Measurements from ENCODE around the gene PTPN7.
A peak's percentile ranks its signal among the peaks of the same experiment; 100 is the strongest.

The PTPN7 gene

GRCh38 chr1:202159534-202160371, 649 bp downstream of the PTPN7 start:
- no peak for DNase-seq (ENCODE audit: low read depth)
- TF ChIP-seq CTCF (conservative IDR thresholded peaks at IDR 0.05; ENCODE audit: low read length): no peak
- no peak overlapping the region for H3K4me3 ChIP-seq (ENCODE audit: low read length)

- no peak for DNase-seq (ENCODE audit: low read depth)
- H3K4me3 ChIP-seq (ENCODE audit: low read length): no peak overlapping the region
- no peak for TF ChIP-seq CTCF (conservative IDR thresholded peaks at IDR 0.05; ENCODE audit: low read length)
Observed at GRCh38 chr1:202158810-202159533, 1.4 kb downstream of the PTPN7 start.

- DNase-seq (ENCODE audit: low read depth): no peak
- H3K4me3 ChIP-seq (ENCODE audit: low read length): no peak overlapping the region
- TF ChIP-seq CTCF (conservative IDR thresholded peaks at IDR 0.05; ENCODE audit: low read length): no peak
Observed at GRCh38 chr1:202157945-202158344, 2.5 kb downstream of the PTPN7 start.

- H3K4me3 ChIP-seq (ENCODE audit: low read length): no peak overlapping the region
- no peak for TF ChIP-seq CTCF (conservative IDR thresholded peaks at IDR 0.05; ENCODE audit: low read length)
- no peak for DNase-seq (ENCODE audit: low read depth)
Observed at GRCh38 chr1:202156590-202156989, 3.8 kb downstream of the PTPN7 start.

GRCh38 chr1:202155478-202156021, 4.9 kb downstream of the PTPN7 start:
- no peak overlapping the region for H3K4me3 ChIP-seq (ENCODE audit: low read length)
- no peak for TF ChIP-seq CTCF (conservative IDR thresholded peaks at IDR 0.05; ENCODE audit: low read length)
- DNase-seq (ENCODE audit: low read depth): no peak

- DNase-seq (ENCODE audit: low read depth): peak; percentile 69
- H3K4me3 ChIP-seq (ENCODE audit: low read length): no peak overlapping the region
- peak; percentile 61 for TF ChIP-seq CTCF (conservative IDR thresholded peaks at IDR 0.05; ENCODE audit: low read length)
Observed at GRCh38 chr1:202154766-202155477, 5.5 kb downstream of the PTPN7 start.
